ENCODE measurements around the gene VAMP5.
"Not testable (repeated sequence)": the region's sequence is repeated elsewhere in the genome, so short reads cannot be mapped to it uniquely, and the experiment has no call there.

Gene VAMP5

GRCh38 chr2:85611217-85611704 lies 27.0 kb downstream of the VAMP5 start:
- TF ChIP-seq CTCF (IDR thresholded peaks at IDR 0.05; ENCODE audit: poor library complexity, severe bottlenecking) = no peak
- peak overlapping the region; percentile 82 for H3K4me3 ChIP-seq (ENCODE audit: severe bottlenecking)
- ATAC-seq (ENCODE audit: low read depth) = peak; percentile 37
- DNase-seq (ENCODE audit: low spot score) = no peak
- no peaks in the 10 kb centered on the region for H3K4me1 ChIP-seq (ENCODE audit: insufficient read depth, poor library complexity, severe bottlenecking)
- H3K27ac ChIP-seq (ENCODE audit: poor library complexity, severe bottlenecking) = peak overlapping the region; percentile 73
- H3K27me3 ChIP-seq (ENCODE audit: insufficient read depth, poor library complexity, severe bottlenecking) = no peaks in the 10 kb centered on the region
- H3K36me3 ChIP-seq (ENCODE audit: low read depth) = peaks cover 14% of the 10 kb centered on the region
- no peaks in the 10 kb centered on the region for H3K9me3 ChIP-seq (ENCODE audit: severe bottlenecking)

- peaks cover 17% of the 10 kb centered on the region for H3K36me3 ChIP-seq (ENCODE audit: low read depth)
- H3K27me3 ChIP-seq (ENCODE audit: insufficient read depth, poor library complexity, severe bottlenecking) = no peaks in the 10 kb centered on the region
- H3K27ac ChIP-seq (ENCODE audit: poor library complexity, severe bottlenecking) = peak within 1 kb of the TSS; percentile 73
- H3K4me1 ChIP-seq (ENCODE audit: insufficient read depth, poor library complexity, severe bottlenecking) = no peaks in the 10 kb centered on the region
- TF ChIP-seq CTCF (IDR thresholded peaks at IDR 0.05; ENCODE audit: poor library complexity, severe bottlenecking) = no peak
- ATAC-seq (ENCODE audit: low read depth) (peak; percentile 82), DNase-seq (ENCODE audit: low spot score) (peak; percentile 89)
- H3K4me3 ChIP-seq (ENCODE audit: severe bottlenecking) = peak within 1 kb of the TSS; percentile 82
- no peaks in the 10 kb centered on the region for H3K9me3 ChIP-seq (ENCODE audit: severe bottlenecking)
Observed at GRCh38 chr2:85611705-85612587, 27.7 kb downstream of the VAMP5 start, which contains the start of gene C2orf68. Gene C2orf68 (minus strand): TSS chr2:85612066. CDS start chr2:85611984, 82 bp downstream.

- Histone ChIP-seq H3K4me1 (ENCODE audit: insufficient read depth, poor library complexity, severe bottlenecking) (peaks cover 7% of the 10 kb centered on the region), H3K27me3 (ENCODE audit: insufficient read depth, poor library complexity, severe bottlenecking) (no peaks in the 10 kb centered on the region), H3K36me3 (ENCODE audit: low read depth) (peaks cover 31% of the 10 kb centered on the region), H3K4me3 (ENCODE audit: severe bottlenecking) (no peak overlapping the region), H3K27ac (ENCODE audit: poor library complexity, severe bottlenecking) (no peak overlapping the region), H3K9me3 (ENCODE audit: severe bottlenecking) (no peaks in the 10 kb centered on the region)
- no peak for DNase-seq (ENCODE audit: low spot score)
- no peak for ATAC-seq (ENCODE audit: low read depth)
- no peak for TF ChIP-seq CTCF (IDR thresholded peaks at IDR 0.05; ENCODE audit: poor library complexity, severe bottlenecking)
Observed at GRCh38 chr2:85613717-85614515, 29.7 kb downstream of the VAMP5 start.

- ATAC-seq (ENCODE audit: low read depth); H3K27me3 ChIP-seq (ENCODE audit: insufficient read depth, poor library complexity, severe bottlenecking); H3K9me3 ChIP-seq (ENCODE audit: severe bottlenecking); H3K4me3 ChIP-seq (ENCODE audit: severe bottlenecking); DNase-seq (ENCODE audit: low spot score); H3K27ac ChIP-seq (ENCODE audit: poor library complexity, severe bottlenecking): not testable (repeated sequence)
- Histone ChIP-seq H3K36me3 (ENCODE audit: low read depth) (peaks cover 34% of the 10 kb centered on the region), H3K4me1 (ENCODE audit: insufficient read depth, poor library complexity, severe bottlenecking) (peaks cover 11% of the 10 kb centered on the region)
Observed at GRCh38 chr2:85614757-85615156, 30.5 kb downstream of the VAMP5 start.

- Histone ChIP-seq H3K4me1 (ENCODE audit: insufficient read depth, poor library complexity, severe bottlenecking) (peaks cover 11% of the 10 kb centered on the region), H3K9me3 (ENCODE audit: severe bottlenecking) (no peaks in the 10 kb centered on the region), H3K27ac (ENCODE audit: poor library complexity, severe bottlenecking) (peak overlapping the region; percentile 58), H3K4me3 (ENCODE audit: severe bottlenecking) (peak overlapping the region; percentile 96), H3K27me3 (ENCODE audit: insufficient read depth, poor library complexity, severe bottlenecking) (no peaks in the 10 kb centered on the region), H3K36me3 (ENCODE audit: low read depth) (peaks cover 36% of the 10 kb centered on the region)
- DNase-seq (ENCODE audit: low spot score) = no peak
- no peak for ATAC-seq (ENCODE audit: low read depth)
- no peak for TF ChIP-seq CTCF (IDR thresholded peaks at IDR 0.05; ENCODE audit: poor library complexity, severe bottlenecking)
Observed at GRCh38 chr2:85615413-85615728, 31.1 kb downstream of the VAMP5 start.

GRCh38 chr2:85617723-85618122 lies 33.5 kb downstream of the VAMP5 start:
- not testable (repeated sequence) for ATAC-seq (ENCODE audit: low read depth); H3K9me3 ChIP-seq (ENCODE audit: severe bottlenecking); H3K27me3 ChIP-seq (ENCODE audit: insufficient read depth, poor library complexity, severe bottlenecking); DNase-seq (ENCODE audit: low spot score); H3K27ac ChIP-seq (ENCODE audit: poor library complexity, severe bottlenecking); H3K4me3 ChIP-seq (ENCODE audit: severe bottlenecking)
- H3K4me1 ChIP-seq (ENCODE audit: insufficient read depth, poor library complexity, severe bottlenecking) = peaks cover 11% of the 10 kb centered on the region
- H3K36me3 ChIP-seq (ENCODE audit: low read depth) = peaks cover 59% of the 10 kb centered on the region
